Upper lobe of left lung (tissue), 6 donors: ENCODE results near the gene LCN12. TPM values are rescaled to one million over a fixed set of nuclear protein-coding genes. Genes with fewer than 3 reads are reported as not detected.

Experiments used
- ATAC-seq, 2 donors: fragments of 200-7000 bp; cut with Tn5 transposase; one replicate each; pipeline ENCODE4 v1.9.1; 2022; ENCODE audit warnings: mild to moderate bottlenecking in 2 of 2, moderate library complexity in 2 of 2; ENCODE audit not compliant: low FRiP score in 2 of 2
- DNase-seq, 2 donors: peaks; one replicate each; pipeline ENCODE4 v3.0.0-alpha.2; 2019 to 2020
- H3K27ac ChIP-seq, 4 donors: fragments of 200-600 bp; sonication (generic); one replicate each; pipeline ENCODE4 v1.5.1; 2016 to 2019
- H3K27me3 ChIP-seq, 4 donors: fragments of 200-600 bp; sonication (generic); one replicate each; pipeline ENCODE4 v1.5.1; 2017 to 2019
- H3K36me3 ChIP-seq, 4 donors: fragments of 200-600 bp; sonication (generic); one replicate each; pipeline ENCODE4 v1.5.1; 2016 to 2019
- H3K4me1 ChIP-seq, 4 donors: fragments of 200-600 bp; sonication (generic); one replicate each; pipeline ENCODE4 v1.5.1; 2018 to 2019
- H3K4me3 ChIP-seq, 4 donors: fragments of 200-600 bp; sonication (generic); one replicate each; pipeline ENCODE4 v1.5.1; 2017 to 2019; ENCODE audit warnings: mild to moderate bottlenecking in 2 of 4, moderate library complexity in 1 of 4
- H3K9me3 ChIP-seq, 4 donors: fragments of 200-600 bp; sonication (generic); one replicate each; pipeline ENCODE4 v1.5.1; 2018 to 2019
- EP300 ChIP-seq, 4 donors: sonication (generic); formaldehyde crosslinking; IDR thresholded peaks; one replicate each; pipeline ENCODE4 v1.5.1; 2017; ENCODE audit warnings: antibody characterized with exemption in 4 of 4, control low read depth in 2 of 4
- POLR2A ChIP-seq, 4 donors: fragments of 450-650 bp; IDR thresholded peaks; one replicate each; pipeline ENCODE4 v1.5.1; 2016 to 2017; ENCODE audit warnings: antibody characterized with exemption in 4 of 4, mild to moderate bottlenecking in 2 of 4
- POLR2AphosphoS5 ChIP-seq, 2 donors: sonication (generic); formaldehyde crosslinking; IDR thresholded peaks; one replicate each; pipeline ENCODE4 v1.5.1; 2017; ENCODE audit warnings: antibody characterized with exemption in 2 of 2
- WGBS, 2 donors: methylation state at CpG; one replicate each; pipeline ENCODE4 v1.1.5; 2017 to 2018; 5-methylcytosine and 5-hydroxymethylcytosine counted together
- total RNA-seq, 6 donors: library from RNA; depleted of rRNA in 4 of 6; stranded (reverse); fragments of >200 nt in 4 of 6; gene quantifications; one replicate each; pipeline versions ENCODE4 v1.1.0 to v1.2.1, GENCODE V29; 2016 to 2021
- TF ChIP-seq, protein P1 (sequence below), 6 experiments: fragments of 450-650 bp in 4 of 6; fragments of 200-600 bp in 2 of 6; sonication (generic) in 2 of 6; IDR thresholded peaks; one replicate each; pipeline ENCODE4 v1.5.1; 2016 to 2019; ENCODE audit warnings: antibody characterized with exemption in 6 of 6
- donor health status: DM: no; HTN: no; CAD: no; lungs with moderate emphysema.
- donor health status: DM: no; HTN: yes; CAD: no; lungs with severe emphysema.

The LCN12 gene
- total RNA-seq, 6 donors from 2014 or later: 0.89 to 5.2 (median 2.3) TPM; not detected in 1

GRCh38 chr9:136994180-136994887, 42.3 kb downstream of the LCN12 start:
- Histone ChIP-seq H3K36me3 (peaks cover 0 to 12% (median 5%) of the 10 kb centered on the region in 4 donors), H3K4me3 (peak overlapping the region in 1 of 4 donors; percentile 46), H3K9me3 (no peaks in the 10 kb centered on the region), H3K27ac (peak overlapping the region in 2 of 4 donors; percentile 83 to 93), H3K4me1 (peaks cover 58 to 81% (median 59%) of the 10 kb centered on the region in 4 donors), H3K27me3 (no peaks in the 10 kb centered on the region)
- WGBS, 2 donors: 78 to 91% methylated on average over 26 to 46 of the region's 54 CpGs
- DNase-seq (peak in 1 of 2 donors; percentile 83), ATAC-seq (no peak)
- TF ChIP-seq, protein P1, sequence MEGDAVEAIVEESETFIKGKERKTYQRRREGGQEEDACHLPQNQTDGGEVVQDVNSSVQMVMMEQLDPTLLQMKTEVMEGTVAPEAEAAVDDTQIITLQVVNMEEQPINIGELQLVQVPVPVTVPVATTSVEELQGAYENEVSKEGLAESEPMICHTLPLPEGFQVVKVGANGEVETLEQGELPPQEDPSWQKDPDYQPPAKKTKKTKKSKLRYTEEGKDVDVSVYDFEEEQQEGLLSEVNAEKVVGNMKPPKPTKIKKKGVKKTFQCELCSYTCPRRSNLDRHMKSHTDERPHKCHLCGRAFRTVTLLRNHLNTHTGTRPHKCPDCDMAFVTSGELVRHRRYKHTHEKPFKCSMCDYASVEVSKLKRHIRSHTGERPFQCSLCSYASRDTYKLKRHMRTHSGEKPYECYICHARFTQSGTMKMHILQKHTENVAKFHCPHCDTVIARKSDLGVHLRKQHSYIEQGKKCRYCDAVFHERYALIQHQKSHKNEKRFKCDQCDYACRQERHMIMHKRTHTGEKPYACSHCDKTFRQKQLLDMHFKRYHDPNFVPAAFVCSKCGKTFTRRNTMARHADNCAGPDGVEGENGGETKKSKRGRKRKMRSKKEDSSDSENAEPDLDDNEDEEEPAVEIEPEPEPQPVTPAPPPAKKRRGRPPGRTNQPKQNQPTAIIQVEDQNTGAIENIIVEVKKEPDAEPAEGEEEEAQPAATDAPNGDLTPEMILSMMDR (IDR thresholded peaks at IDR 0.05): no peak
- TF ChIP-seq EP300 (IDR thresholded peaks at IDR 0.05) (no peak), POLR2A (IDR thresholded peaks at IDR 0.05) (no peak), POLR2AphosphoS5 (IDR thresholded peaks at IDR 0.05) (no peak)

DNA sequence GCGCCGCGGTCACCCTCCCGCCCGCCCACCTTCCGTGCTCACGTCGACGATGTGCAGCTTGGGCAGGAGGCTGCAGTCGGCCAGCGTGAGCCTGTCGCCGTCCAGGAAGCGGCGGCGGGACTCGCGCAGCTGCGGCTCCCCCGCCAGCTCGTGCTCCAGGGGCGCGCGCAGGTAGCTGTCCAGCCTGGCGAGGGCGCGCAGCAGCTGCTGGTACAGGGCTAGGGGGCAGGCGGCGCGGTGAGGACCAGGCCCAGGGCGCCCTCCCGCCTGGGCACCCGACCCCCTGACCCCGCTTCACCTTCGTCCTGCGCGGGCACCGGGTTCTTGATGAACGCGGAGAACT, 42.8 kb downstream of the LCN12 start:
- Histone ChIP-seq H3K36me3 (peaks cover 0 to 12% (median 5%) of the 10 kb centered on the region in 4 donors), H3K27ac (peak overlapping the region in 1 of 4 donors; percentile 73), H3K27me3 (no peaks in the 10 kb centered on the region), H3K4me3 (peak overlapping the region in 3 of 4 donors; percentile 31 to 50 (median 46)), H3K4me1 (peaks cover 62 to 86% (median 63%) of the 10 kb centered on the region in 4 donors), H3K9me3 (no peaks in the 10 kb centered on the region)
- ATAC-seq (no peak), DNase-seq (peak in 1 of 2 donors; percentile 86)
- 60 to 65% methylated on average over 2 to 39 of the region's 40 CpGs for WGBS, 2 donors
- TF ChIP-seq POLR2AphosphoS5 (IDR thresholded peaks at IDR 0.05): no peak
- TF ChIP-seq POLR2A (IDR thresholded peaks at IDR 0.05): no peak
- no peak for TF ChIP-seq EP300 (IDR thresholded peaks at IDR 0.05)
- TF ChIP-seq, protein P1 (IDR thresholded peaks at IDR 0.05): no peak

- DNase-seq (no peak), ATAC-seq (no peak)
- H3K9me3 ChIP-seq: no peaks in the 10 kb centered on the region
- H3K4me1 ChIP-seq: peaks cover 63 to 91% (median 66%) of the 10 kb centered on the region in 4 donors
- TF ChIP-seq EP300 (IDR thresholded peaks at IDR 0.05) (no peak), POLR2A (IDR thresholded peaks at IDR 0.05) (no peak), POLR2AphosphoS5 (IDR thresholded peaks at IDR 0.05) (no peak)
- TF ChIP-seq, protein P1 (IDR thresholded peaks at IDR 0.05): no peak
- H3K4me3 ChIP-seq: peak overlapping the region in 3 of 4 donors; percentile 31 to 50 (median 46)
- 36 to 57% methylated on average over 25 of the region's 30 CpGs for WGBS, 2 donors
- peaks cover 0 to 12% (median 5%) of the 10 kb centered on the region in 4 donors for H3K36me3 ChIP-seq
- no peaks in the 10 kb centered on the region for H3K27me3 ChIP-seq
- H3K27ac ChIP-seq: peak overlapping the region; percentile 67 to 90 (median 78)
These were observed 43.3 kb downstream of the LCN12 start for GRCh38 chr9:136995362-136995761.

DNA sequence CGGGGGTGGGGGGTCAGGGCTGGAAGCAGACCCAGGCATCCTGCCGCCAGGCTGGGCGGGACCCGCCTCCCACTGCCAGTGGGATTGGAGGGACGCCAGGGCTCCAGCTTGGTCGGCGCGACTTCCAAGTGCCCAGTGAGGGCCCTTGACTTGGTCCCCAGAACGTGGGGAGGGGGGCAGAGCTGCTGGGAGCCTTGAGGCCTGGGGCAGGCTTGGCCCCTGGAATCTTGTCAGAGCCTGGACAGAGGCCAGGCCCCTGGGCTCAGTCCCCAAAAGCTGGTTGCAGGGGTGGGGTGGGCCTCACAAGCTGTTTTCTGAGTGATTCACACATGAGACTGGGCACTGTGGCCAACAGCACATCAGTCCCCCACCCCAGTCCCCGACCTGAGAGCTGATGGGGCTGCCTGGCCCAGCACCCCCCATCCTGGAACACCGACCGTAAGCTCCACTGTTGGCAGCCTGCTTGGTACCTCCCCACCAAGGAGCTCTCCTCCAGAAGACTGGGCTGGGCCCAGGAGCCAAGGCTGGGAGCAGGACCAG, 43.8 kb downstream of the LCN12 start:
- peak overlapping the region in 3 of 4 donors; percentile 31 to 50 (median 46) for H3K4me3 ChIP-seq
- peak overlapping the region; percentile 67 to 90 (median 78) for H3K27ac ChIP-seq
- TF ChIP-seq POLR2A (IDR thresholded peaks at IDR 0.05) (no peak), POLR2AphosphoS5 (IDR thresholded peaks at IDR 0.05) (no peak), EP300 (IDR thresholded peaks at IDR 0.05) (no peak)
- TF ChIP-seq, protein P1 (IDR thresholded peaks at IDR 0.05): no peak
- H3K27me3 ChIP-seq: no peaks in the 10 kb centered on the region
- peak; percentile 1 to 44 for ATAC-seq
- no peaks in the 10 kb centered on the region for H3K9me3 ChIP-seq
- DNase-seq: peak; percentile 89
- peaks cover 0 to 12% (median 5%) of the 10 kb centered on the region in 4 donors for H3K36me3 ChIP-seq
- peaks cover 68 to 96% (median 70%) of the 10 kb centered on the region in 4 donors for H3K4me1 ChIP-seq
- 8 to 43% methylated on average over 4 to 9 of the region's 12 CpGs for WGBS, 2 donors
